Forelimb muscle (tissue), 1 donor: Measurements from ENCODE around the gene FLRT2. TPM values are rescaled to one million over a fixed set of nuclear protein-coding genes. Genes with fewer than 3 reads are reported as not detected.

ENCODE experiments used
- DNase-seq: peaks from one replicate; pipeline ENCODE4 v3.0.0-alpha.2; 2013; ENCODE audit warnings: low read depth
- polyA plus RNA-seq: library from polyadenylated mRNA; unstranded; fragments of 120-200 nt; gene quantifications from one replicate; pipeline ENCODE4 v1.2.1, GENCODE V29; 2013; ENCODE audit not compliant: insufficient read length

Gene FLRT2
- polyA plus RNA-seq, 1 donor: 87.7 TPM

GRCh38 chr14:85660243-85660922 lies 130.4 kb downstream of the FLRT2 start:
- no peak for DNase-seq

GRCh38 chr14:85662096-85662495 lies 132.2 kb downstream of the FLRT2 start:
- no peak for DNase-seq

GRCh38 chr14:85663256-85663655 lies 133.3 kb downstream of the FLRT2 start:
- DNase-seq: no peak

GRCh38 chr14:85663667-85664066 lies 133.7 kb downstream of the FLRT2 start:
- DNase-seq: no peak

DNA sequence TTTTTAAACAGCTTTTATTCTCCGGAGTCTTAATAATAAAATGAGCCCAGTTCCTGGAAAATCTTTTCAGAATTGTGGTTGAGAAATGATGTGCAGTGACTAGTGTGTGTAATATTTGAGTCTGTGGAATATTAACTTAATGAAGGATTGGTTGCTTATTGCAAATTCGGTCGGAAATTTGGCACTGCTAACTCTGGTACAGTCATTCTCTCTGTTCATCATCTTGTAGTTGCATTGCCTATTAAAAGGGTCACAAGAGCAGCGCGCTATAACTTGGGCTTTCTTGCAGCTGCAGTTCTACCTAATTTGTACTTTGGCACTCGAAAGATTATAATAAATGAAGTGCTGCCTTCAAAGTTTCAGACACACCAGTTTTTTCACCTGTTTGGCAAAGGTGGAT lies 146.0 kb downstream of the FLRT2 start:
- DNase-seq: no peak

GRCh38 chr14:85686908-85687307 lies 157.0 kb downstream of the FLRT2 start:
- DNase-seq: no peak

- peak; percentile 52 for DNase-seq
Observed at GRCh38 chr14:85687456-85687855, 157.5 kb downstream of the FLRT2 start.

- peak; percentile 72 for DNase-seq
Observed at GRCh38 chr14:85688006-85688405, 158.1 kb downstream of the FLRT2 start.

GRCh38 chr14:85695300-85695699 lies 165.4 kb downstream of the FLRT2 start:
- no peak for DNase-seq

DNA sequence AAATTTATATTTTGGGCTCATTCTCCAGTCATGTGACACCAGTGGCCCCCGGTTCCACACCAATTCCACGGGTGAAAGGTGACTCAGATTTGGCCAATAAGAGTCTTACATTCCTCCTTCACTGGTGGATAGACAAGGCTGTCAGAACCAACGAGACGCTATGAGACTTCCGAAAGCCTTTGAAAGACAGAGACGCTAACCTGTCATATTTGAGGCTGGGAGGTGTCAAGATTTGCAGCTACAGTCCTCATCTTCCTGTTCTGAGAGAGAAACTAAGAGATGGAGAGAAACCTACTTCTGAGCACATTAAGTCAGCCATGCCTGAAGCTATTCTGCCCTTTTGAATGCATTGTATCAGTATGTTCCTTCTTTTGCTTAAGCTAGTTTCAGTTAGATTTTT lies 171.2 kb downstream of the FLRT2 start:
- DNase-seq: no peak

DNA sequence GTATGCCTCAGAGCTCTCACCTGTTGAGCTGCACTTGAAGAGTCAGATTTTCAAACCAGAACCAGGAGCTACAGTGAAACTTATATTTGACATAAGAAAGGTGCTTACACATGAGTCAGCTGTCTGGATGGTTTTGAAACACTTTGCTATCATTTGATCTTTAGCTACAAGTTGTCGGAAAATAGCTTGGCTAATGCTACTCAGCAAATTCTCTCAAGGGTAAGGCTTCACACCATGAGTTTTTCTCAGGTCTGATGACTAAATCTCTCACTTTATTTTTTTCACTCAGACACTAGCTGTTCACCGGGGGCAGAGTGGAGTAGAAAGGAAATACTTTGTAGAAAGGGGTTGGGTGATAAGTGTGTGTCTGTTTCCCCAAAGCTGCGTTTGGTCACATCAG lies 171.8 kb downstream of the FLRT2 start:
- no peak for DNase-seq

DNA sequence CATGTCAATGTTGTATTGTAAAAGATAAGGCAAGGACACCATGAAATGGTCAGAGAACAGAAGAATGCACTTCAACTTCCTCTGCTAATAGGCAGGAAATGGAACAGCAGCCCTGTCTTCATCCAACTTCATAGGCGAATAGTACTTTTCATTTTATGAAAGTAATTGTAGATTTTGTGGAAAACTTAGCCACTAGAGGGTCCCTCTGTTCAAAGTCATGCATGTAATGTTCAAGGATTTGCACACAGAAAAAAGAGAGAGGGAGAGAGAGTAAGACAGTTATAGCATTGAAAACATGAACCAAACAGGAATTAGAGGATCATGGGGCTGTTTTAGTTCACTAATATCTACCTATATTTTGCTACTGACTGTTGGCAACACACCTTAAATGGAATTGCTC lies 172.2 kb downstream of the FLRT2 start:
- DNase-seq: no peak

DNA sequence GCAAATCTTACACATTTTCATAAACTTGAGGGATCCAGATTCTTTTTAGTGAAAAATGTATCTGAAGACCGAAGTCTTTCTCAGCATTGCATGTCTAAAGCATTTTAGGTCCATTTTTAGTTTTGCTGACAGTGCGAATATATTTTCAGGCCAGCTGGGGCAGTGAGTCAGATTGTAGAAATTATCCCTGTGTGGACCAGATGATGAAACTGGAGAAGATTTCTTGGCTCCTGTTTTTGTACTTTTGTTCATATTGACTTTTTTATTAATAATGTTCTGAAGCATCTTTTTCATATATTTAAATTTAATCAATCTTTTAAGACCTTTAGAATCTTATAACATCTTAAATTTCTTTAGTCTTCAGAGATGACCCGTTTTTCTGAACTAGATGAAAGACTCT lies 173.1 kb downstream of the FLRT2 start:
- DNase-seq: peak; percentile 58
